LoVo (cell line): Measurements from ENCODE around the gene SERPINB6.
"Not testable (repeated sequence)": the region's sequence is repeated elsewhere in the genome, so short reads cannot be mapped to it uniquely, and the experiment has no call there.

Source experiments
- DNase-seq: peaks from one replicate; pipeline ENCODE4 v3.0.0-alpha.2; 2016; ENCODE audit warnings: low spot score

The SERPINB6 gene

DNA sequence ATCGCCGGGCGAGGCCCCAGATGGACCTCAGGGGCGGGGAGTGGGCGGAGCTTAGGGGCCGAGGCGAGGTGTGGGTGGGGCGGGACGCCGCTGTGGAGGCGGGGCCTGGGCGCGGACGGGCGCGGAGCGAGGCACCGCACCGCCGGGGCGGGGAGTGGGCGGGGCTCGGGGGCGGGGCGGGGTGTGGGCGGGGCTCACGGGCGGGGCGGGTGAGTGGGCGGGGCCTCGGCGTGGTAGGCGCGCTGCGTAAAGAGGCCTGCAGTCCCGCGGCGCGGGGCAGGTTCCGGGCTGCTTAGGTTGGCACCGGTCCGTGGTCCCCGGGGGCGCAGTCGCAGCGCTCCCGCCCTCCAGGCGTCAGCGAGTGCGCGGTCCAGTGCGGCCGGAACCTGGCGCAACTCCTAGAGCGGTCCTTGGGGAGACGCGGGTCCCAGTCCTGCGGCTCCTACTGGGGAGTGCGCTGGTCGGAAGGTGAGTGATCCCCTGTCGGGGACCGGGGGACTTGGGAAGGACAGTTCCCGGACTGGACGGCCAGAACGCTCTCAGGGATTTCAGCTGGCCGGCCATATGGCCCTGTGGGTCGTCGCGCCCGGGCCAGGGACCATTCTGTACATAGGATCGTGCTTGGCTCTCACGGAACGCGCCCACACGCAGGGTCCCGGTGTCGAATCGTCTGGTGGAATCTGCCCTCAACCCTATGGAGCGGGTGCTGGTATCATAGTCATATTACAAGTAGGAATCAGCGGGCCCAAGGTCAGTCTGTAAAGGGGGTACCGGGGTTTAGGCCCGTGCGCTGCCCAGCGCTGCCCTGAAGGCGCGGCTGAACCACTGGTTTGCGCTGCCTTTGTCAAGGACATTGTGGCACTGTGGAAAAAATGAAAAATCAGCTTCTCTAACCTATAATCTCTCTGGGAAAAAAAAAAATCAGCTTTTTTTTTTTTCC is 28.5 kb upstream of the SERPINB6 start, which contains the start of gene NQO2:
NQO2 (plus strand) TSS at position 277 of the 940 bp plus-strand sequence. CDS start 6,659 bp downstream, outside the sequence.
- DNase-seq = peak; percentile 92

DNA sequence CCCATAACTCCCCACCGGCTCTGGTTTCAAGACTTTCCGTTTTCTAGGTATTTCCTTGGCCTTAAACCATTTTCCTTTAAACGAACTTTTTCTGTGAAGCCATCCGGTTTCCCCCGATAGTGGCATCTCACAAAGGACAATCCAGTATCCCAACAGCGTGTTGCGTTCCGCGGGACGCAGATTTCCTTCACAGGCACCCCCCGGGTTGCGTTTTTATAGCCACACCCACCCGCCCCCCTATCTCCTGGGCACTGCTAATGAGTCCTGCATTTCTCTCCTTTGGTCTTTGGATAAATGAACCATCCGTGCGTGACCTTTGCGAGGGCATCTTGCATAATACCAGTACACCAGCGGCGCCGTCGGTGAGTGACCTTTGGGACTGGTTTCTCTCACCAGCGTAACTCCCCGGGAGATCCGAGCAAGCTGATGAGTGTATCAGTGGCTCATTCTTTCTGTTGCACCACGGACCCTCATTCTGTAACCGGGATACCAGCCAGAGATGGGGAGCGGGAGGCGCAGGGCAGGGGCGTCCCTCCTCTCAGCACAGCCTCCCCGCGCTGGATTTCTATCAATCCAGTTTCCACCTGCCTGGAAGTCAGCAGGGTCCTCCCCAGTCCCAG is 27.7 kb upstream of the SERPINB6 start:
- DNase-seq = peak; percentile 70

GRCh38 chr6:2998249-2998997 is 27.1 kb upstream of the SERPINB6 start:
- not testable (repeated sequence) for DNase-seq

- DNase-seq = no peak
These were observed 22.5 kb upstream of the SERPINB6 start for GRCh38 chr6:2993755-2994317.

- no peak for DNase-seq
These were observed 21.1 kb upstream of the SERPINB6 start for GRCh38 chr6:2992330-2992979.

DNA sequence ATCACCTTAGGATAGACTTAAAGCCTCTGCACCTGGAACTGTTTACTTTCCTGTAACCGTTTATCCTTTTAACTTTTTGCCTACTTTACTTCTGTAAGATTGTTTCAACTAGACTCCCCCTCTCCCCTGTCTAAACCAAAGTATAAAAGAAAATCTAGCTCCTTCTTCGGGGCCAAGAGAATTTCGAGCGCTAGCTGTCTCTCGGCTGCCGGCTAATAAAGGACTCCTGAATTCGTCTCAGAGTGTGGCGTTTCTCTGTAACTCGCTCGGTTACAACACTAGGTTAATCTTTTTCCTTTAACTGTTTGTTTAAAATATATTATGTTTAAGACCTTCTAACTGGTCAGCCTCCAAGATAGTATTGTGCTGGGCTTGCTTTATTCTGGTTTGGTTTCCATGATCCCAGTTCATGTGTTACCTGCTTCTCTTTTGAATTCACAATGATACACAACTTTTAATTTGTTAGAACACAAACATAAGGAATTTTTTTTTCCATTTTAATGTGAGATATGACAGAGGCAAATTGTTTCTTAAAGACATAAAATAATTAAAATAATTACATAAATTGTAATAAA is 19.7 kb upstream of the SERPINB6 start:
- DNase-seq = no peak

- peak; percentile 22 for DNase-seq
These were observed 19.0 kb upstream of the SERPINB6 start for GRCh38 chr6:2990248-2990931.

DNA sequence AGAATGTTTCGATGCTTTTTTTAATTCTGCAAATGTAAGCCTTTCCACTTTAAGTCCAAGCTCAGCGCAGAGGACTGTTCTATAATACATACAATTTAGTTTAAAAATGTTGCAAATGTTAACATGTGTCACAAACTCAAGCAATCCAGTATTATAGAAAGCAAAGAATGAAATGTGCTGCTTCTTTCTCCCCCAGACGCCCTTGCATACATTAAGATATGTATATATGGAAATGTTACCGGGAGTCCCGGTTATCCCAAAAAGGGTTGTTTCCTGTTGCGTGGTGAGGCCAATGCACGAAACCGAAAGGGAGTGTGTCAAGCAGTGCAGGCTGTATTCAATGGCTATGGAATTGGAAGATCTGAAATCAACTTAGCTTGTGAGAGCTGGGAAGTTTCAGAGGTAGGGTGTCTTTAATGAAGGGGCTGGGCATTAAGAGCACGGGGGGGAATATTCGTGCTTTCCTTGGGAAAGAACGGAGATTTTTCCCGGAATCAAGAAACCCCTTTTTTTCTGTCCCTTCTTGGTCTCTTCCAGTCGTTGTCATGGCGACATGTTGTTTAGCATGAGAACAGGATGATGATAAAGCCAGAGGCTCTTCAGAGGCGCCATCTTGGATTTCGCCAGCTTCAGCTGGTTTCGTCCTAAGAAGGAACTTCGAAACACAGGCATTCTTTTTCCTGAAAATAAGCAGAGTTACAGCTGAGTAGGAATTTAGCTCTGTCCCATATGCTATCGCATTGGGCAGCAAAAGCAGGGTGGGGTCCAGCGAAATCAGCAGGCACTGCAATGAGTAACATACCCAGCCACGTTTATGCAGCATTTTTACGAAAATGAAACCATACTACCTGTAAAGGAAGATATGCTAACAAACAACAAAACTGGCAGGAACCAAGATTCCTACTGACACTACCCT is 18.2 kb upstream of the SERPINB6 start:
- DNase-seq = peak; percentile 91

DNA sequence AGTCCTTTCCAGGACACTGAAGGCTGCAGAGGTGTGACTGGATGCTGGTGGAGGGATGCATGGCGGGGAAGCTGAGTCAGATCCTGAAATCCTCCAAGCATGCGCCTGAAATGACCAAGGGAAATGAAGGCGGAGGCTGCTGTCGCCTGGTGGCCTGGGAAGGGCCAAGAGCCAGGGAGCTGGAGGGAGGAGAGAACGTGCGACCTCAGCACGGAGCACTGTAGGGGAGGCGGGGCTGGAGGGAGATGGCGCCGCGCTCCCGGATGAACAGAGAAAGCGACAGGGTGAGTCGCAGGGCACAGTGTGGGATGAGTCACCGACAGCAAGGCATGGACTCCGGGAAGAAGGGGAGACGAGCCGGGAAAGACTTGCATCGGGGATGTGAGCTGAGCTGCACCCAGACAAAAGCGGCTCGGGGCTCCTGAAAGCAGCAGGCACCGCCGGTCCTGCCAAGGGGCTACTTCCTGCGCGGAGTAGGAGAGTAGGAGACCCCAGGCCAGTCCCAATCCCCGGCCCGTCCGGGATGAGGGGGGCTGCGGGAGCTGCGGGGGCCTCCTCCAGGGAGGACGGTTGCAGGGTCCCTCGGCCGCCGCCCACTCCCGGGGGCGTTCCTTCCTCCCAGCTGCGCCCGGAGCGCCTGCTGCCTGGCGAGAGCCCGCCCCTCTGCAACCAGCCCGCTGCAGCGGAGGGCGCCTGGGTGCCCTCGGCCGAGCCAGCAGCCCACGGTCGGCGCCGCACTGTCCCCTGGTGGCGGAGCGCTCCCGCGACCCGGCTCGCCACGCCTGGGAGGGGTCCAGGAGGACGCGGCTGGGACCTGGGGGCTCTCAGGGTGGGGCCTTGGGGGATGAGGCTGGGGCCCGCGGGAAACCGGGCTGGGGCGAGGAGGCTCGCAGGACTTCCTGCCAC is 17.3 kb upstream of the SERPINB6 start:
- peak; percentile 95 for DNase-seq

DNA sequence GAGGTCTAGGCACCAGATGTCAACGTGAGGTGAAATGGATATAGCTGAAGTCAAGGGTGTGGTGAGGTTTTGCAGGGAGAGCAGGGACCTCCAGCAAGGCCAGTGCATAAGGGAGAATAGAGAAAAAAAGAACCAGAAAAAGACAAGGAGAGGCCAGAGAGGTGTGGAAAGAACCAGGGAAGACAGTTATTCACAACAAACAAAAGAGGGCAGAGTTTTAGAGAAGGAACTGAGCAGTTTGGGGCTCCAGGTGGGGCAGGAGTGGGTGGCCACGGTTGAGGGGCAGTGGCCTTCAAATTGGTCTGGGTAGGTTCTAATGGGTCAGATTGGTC is 16.7 kb upstream of the SERPINB6 start:
- no peak for DNase-seq

GRCh38 chr6:2986722-2987221 is 15.4 kb upstream of the SERPINB6 start:
- peak; percentile 79 for DNase-seq

GRCh38 chr6:2984738-2985406 is 13.5 kb upstream of the SERPINB6 start:
- DNase-seq = peak; percentile 41

- peak; percentile 39 for DNase-seq
These were observed 11.2 kb upstream of the SERPINB6 start for GRCh38 chr6:2982426-2983117.

GRCh38 chr6:2980465-2980855 is 9.1 kb upstream of the SERPINB6 start:
- peak; percentile 36 for DNase-seq

DNA sequence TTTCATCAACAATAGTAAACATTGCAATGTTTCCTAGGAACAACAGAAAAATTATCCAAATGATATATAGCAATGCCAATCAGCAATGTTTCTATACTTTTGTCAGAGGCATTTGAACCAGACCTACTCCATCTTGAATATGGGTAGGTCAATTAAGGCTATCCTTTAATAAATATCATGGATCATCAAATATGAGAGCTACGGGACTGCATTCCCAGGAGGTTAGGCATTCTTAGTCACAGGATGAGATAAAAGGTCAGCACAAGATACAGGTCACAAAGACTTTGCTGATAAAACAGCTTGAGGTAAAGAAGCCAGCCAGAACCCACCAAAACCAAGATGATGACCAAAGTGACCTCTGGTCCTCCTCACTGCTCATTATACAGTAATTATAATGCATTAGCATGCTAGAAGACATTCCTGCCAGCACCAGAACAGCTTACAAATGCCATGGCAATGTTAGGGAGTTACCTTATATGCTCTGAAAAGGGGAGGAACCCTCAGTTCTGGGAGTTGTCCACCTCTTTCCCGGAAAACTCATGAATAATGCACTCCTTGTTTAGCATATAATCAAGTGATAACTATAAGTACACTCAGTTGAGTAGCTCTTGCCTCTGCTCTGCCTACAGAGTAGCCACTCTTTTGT is 8.6 kb upstream of the SERPINB6 start:
- DNase-seq = peak; percentile 12

DNA sequence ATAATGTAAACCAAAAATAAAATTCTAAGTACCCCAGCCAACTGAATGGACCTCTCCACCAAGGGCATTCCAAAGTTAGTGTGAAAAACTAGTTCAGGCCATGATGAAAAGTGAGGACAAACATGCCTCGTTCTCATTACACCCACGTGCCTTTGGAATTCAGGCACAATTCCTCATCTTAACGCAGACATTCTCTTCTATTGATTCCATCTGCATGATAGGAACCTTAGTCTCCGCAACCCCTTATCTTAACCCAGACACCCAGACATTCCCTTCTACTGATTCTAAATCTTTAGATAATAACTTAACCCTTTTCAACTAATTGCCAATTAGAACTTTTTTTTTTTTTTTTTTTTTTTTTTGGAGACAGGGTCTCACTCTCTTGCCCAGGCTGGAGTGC is 7.6 kb upstream of the SERPINB6 start:
- no peak for DNase-seq
